Natural killer cell (primary cell): ENCODE measurements around the gene LIPT2. TPM values are rescaled to one million over a fixed set of nuclear protein-coding genes. Genes with fewer than 3 reads are reported as not detected.
"Not testable (repeated sequence)": the region's sequence is repeated elsewhere in the genome, so short reads cannot be mapped to it uniquely, and the experiment has no call there.

Source experiments
- ATAC-seq, 3 donors: fragments of 150-1000 bp in 2 of 3; fragments of 200-7000 bp in 1 of 3; cut with Tn5 transposase; 1 replicate in 1 of 3; 2 replicates in 2 of 3; pipeline ENCODE4 v1.10.0; 2021; ENCODE audit warnings: mild to moderate bottlenecking in 2 of 3, moderate library complexity in 2 of 3
- DNase-seq, 2 donors: peaks; one replicate each; pipeline versions ENCODE4 v3.0.0 to v3.0.0-alpha.2; 2013 to 2021; ENCODE audit warnings: mixed read lengths in 1 of 2
- H3K27ac ChIP-seq: one replicate; pipeline ENCODE4 v1.5.1; 2013; ENCODE audit warnings: mild to moderate bottlenecking, low read length
- H3K27me3 ChIP-seq: one replicate; pipeline ENCODE4 v1.6.1; 2013; ENCODE audit warnings: low read length; ENCODE audit not compliant: control insufficient read depth, insufficient read depth
- H3K36me3 ChIP-seq: one replicate; pipeline ENCODE4 v1.6.1; 2013; ENCODE audit warnings: low read length; ENCODE audit not compliant: control insufficient read depth, insufficient read depth
- H3K4me1 ChIP-seq: one replicate; pipeline ENCODE4 v1.6.1; 2013; ENCODE audit warnings: low read length; ENCODE audit not compliant: control insufficient read depth, insufficient read depth
- H3K4me3 ChIP-seq: one replicate; pipeline ENCODE4 v1.5.1; 2013; ENCODE audit warnings: low read length
- H3K9me3 ChIP-seq: one replicate; pipeline ENCODE4 v1.6.1; 2013; ENCODE audit warnings: low read length; ENCODE audit not compliant: control insufficient read depth, insufficient read depth
- H3K27ac Mint-ChIP-seq, 2 donors: one replicate each; pipeline ENCODE4 v1.8.0; 2022; ENCODE audit warnings: mild to moderate bottlenecking in 2 of 2, mixed read lengths in 2 of 2, moderate library complexity in 1 of 2
- H3K27me3 Mint-ChIP-seq, 2 donors: one replicate each; pipeline ENCODE4 v1.8.0; 2022; ENCODE audit warnings: low read depth in 2 of 2, mixed read lengths in 2 of 2
- H3K36me3 Mint-ChIP-seq: one replicate; pipeline ENCODE4 v1.8.0; 2022; ENCODE audit warnings: mixed read lengths
- H3K4me1 Mint-ChIP-seq, 2 donors: one replicate each; pipeline ENCODE4 v1.8.0; 2022; ENCODE audit warnings: mixed read lengths in 2 of 2
- H3K4me3 Mint-ChIP-seq: one replicate; pipeline ENCODE4 v1.8.0; 2022; ENCODE audit warnings: mild to moderate bottlenecking, moderate library complexity, mixed read lengths
- H3K9me3 Mint-ChIP-seq, 2 donors: one replicate each; pipeline ENCODE4 v1.8.0; 2022; ENCODE audit warnings: mixed read lengths in 2 of 2
- CTCF ChIP-seq: fragments of 200-600 bp; IDR thresholded peaks from one replicate; pipeline ENCODE4 v1.8.0; 2022; ENCODE audit warnings: antibody characterized with exemption
- WGBS: methylation state at CpG from one replicate; pipeline ENCODE4 v1.1.7; 2013; ENCODE audit warnings: missing lambda C conversion rate; ENCODE audit not compliant: insufficient coverage; 5-methylcytosine and 5-hydroxymethylcytosine counted together
- intact Hi-C: fragments of 100-400 bp; cut with micrococcal nuclease; formaldehyde crosslinking; loops from one replicate; pipeline ENCODE4 v1.14.2; 2022
- total RNA-seq, 4 donors: library from RNA; stranded (reverse); fragments of 120-200 nt in 1 of 4; gene quantifications; one replicate each; pipeline versions ENCODE4 v1.2.3 to v1.2.4, GENCODE V29; 2013 to 2022

Gene LIPT2
- total RNA-seq, 3 donors from 2014 or later (not counting 1 experiment from before 2014, with no cell fraction given): 0.99 to 4.1 (median 3.1) TPM

GRCh38 chr11:74520316-74520715, 26.8 kb upstream of the LIPT2 start:
- TF ChIP-seq CTCF: no peak
- intact Hi-C loops: no loop called here
- 77% methylated on average over 1 of the region's 1 CpG for WGBS

GRCh38 chr11:74519710-74520109, 26.2 kb upstream of the LIPT2 start:
- Mint-ChIP-seq H3K4me3 (no peak overlapping the region), H3K27ac (no peak overlapping the region), H3K4me1 (no peaks in the 10 kb centered on the region), H3K27me3 (peaks cover 16 to 42% of the 10 kb centered on the region in 2 donors), H3K9me3 (no peaks in the 10 kb centered on the region), H3K36me3 (no peaks in the 10 kb centered on the region)
- 79% methylated on average over 3 of the region's 3 CpGs for WGBS
- Histone ChIP-seq H3K27me3 (peaks cover 2% of the 10 kb centered on the region), H3K4me3 (no peak overlapping the region), H3K27ac (no peak overlapping the region), H3K4me1 (no peaks in the 10 kb centered on the region), H3K9me3 (no peaks in the 10 kb centered on the region), H3K36me3 (no peaks in the 10 kb centered on the region)
- no peak for DNase-seq
- ATAC-seq: no peak
- TF ChIP-seq CTCF: no peak
- intact Hi-C loops: no loop called here

More at GRCh38 chr11:74520316-74520715, 26.8 kb upstream of the LIPT2 start:
- Histone ChIP-seq H3K36me3 (no peaks in the 10 kb centered on the region), H3K4me1 (no peaks in the 10 kb centered on the region), H3K27me3 (peaks cover 2% of the 10 kb centered on the region), H3K27ac (no peak overlapping the region), H3K4me3 (no peak overlapping the region), H3K9me3 (no peaks in the 10 kb centered on the region)
- H3K4me1 Mint-ChIP-seq: no peaks in the 10 kb centered on the region
- H3K27me3 Mint-ChIP-seq: peaks cover 16 to 37% of the 10 kb centered on the region in 2 donors
- no peaks in the 10 kb centered on the region for H3K36me3 Mint-ChIP-seq
- no peak for ATAC-seq
- H3K9me3 Mint-ChIP-seq: no peaks in the 10 kb centered on the region
- no peak overlapping the region for H3K27ac Mint-ChIP-seq
- H3K4me3 Mint-ChIP-seq: no peak overlapping the region
- no peak for DNase-seq

- ATAC-seq: not testable (repeated sequence)
- WGBS: 93% methylated on average over 3 of the region's 6 CpGs
Observed at GRCh38 chr11:74517592-74517991, 24.1 kb upstream of the LIPT2 start.

GRCh38 chr11:74507582-74507981, 14.1 kb upstream of the LIPT2 start:
- no peaks in the 10 kb centered on the region for H3K27me3 ChIP-seq
- H3K4me3 ChIP-seq: no peak overlapping the region
- H3K4me3 Mint-ChIP-seq: no peak overlapping the region
- no peak overlapping the region for H3K27ac Mint-ChIP-seq
- peaks cover 4 to 8% of the 10 kb centered on the region in 2 donors for H3K27me3 Mint-ChIP-seq
- no peak for TF ChIP-seq CTCF
- intact Hi-C loops: no loop called here
- 16% methylated on average over 2 of the region's 2 CpGs for WGBS
- DNase-seq (no peak), ATAC-seq (no peak)
- H3K9me3 ChIP-seq: peaks cover 2% of the 10 kb centered on the region
- no peaks in the 10 kb centered on the region for H3K36me3 ChIP-seq
- H3K9me3 Mint-ChIP-seq: no peaks in the 10 kb centered on the region
- no peaks in the 10 kb centered on the region for H3K4me1 ChIP-seq
- no peak overlapping the region for H3K27ac ChIP-seq
- H3K36me3 Mint-ChIP-seq: no peaks in the 10 kb centered on the region
- H3K4me1 Mint-ChIP-seq: no peaks in the 10 kb centered on the region

More at GRCh38 chr11:74517592-74517991, 24.1 kb upstream of the LIPT2 start:
- H3K9me3 ChIP-seq, H3K27me3 ChIP-seq, H3K4me1 ChIP-seq, H3K36me3 Mint-ChIP-seq, H3K4me3 ChIP-seq, H3K4me3 Mint-ChIP-seq, H3K36me3 ChIP-seq, H3K27ac ChIP-seq, intact Hi-C loops, DNase-seq, H3K4me1 Mint-ChIP-seq, H3K9me3 Mint-ChIP-seq, H3K27ac Mint-ChIP-seq: not testable (repeated sequence)
- H3K27me3 Mint-ChIP-seq: peaks cover 18 to 51% of the 10 kb centered on the region in 2 donors
